Measurements from ENCODE around the gene TMTC1.

GRCh38 chr12:29546000-29546399 is 237.7 kb downstream of the TMTC1 start:
- TF ChIP-seq YY1 (IDR thresholded peaks at IDR 0.05; ENCODE audit: insufficient read depth, insufficient read length) (no peak), ZNF274 (IDR thresholded peaks at IDR 0.05; ENCODE audit: low read depth, low read length) (no peak), SUZ12 (IDR thresholded peaks at IDR 0.05; ENCODE audit: extremely low read depth, insufficient read depth, insufficient read length) (no peak)
